Measurements from ENCODE around the gene NECTIN1. TPM values are rescaled to one million over a fixed set of nuclear protein-coding genes. Genes with fewer than 3 reads are reported as not detected.
A peak's percentile ranks its signal among the peaks of the same experiment; 100 is the strongest.

The NECTIN1 gene
- total RNA-seq, 2 donors from 2014 or later: 43.9 to 44.1 TPM

GRCh38 chr11:119592642-119593041, 136.4 kb downstream of the NECTIN1 start:
- DNase-seq (peak in 1 of 2 donors; percentile 15), ATAC-seq (no peak)
- intact Hi-C loops (cut with DNase I, micrococcal nuclease): no loop called here

GRCh38 chr11:119591836-119592310, 137.1 kb downstream of the NECTIN1 start:
- no peak for ATAC-seq
- no peak for DNase-seq
- intact Hi-C loops (cut with DNase I, micrococcal nuclease): no loop called here

- intact Hi-C loops (cut with DNase I, micrococcal nuclease): no loop called here
- ATAC-seq (no peak), DNase-seq (no peak)
These were observed 138.2 kb downstream of the NECTIN1 start for GRCh38 chr11:119590651-119591351.

GRCh38 chr11:119589001-119589400, 140.0 kb downstream of the NECTIN1 start:
- intact Hi-C loops (cut with DNase I, micrococcal nuclease): no loop called here
- ATAC-seq (no peak), DNase-seq (no peak)

Data from left colon (tissue), 2 donors.